ENCODE results near the gene PRR19. TPM values are rescaled to one million over a fixed set of nuclear protein-coding genes. Genes with fewer than 3 reads are reported as not detected.

Gene PRR19
- total and polyA plus RNA-seq, 10 of the 15 experiments (the other 5 are each of a cell fraction or from before 2014, with no cell fraction given): 0.09 to 1.7 (median 0.73) TPM; not detected in 1

GRCh38 chr19:42252365-42253244, 49.3 kb upstream of the PRR19 start:
- POLR2A ChIA-PET: interaction anchor here (1.1 to 1.8 kb wide), 2 partner anchors 10 to 29 kb away, joined by 3 to 13 read pairs; partner anchors contain the start of gene GSK3A
- ATAC-seq (no peak), DNase-seq (ENCODE audit: low read depth, low spot score) (no peak), FAIRE-seq (peak; percentile 66)
- SMC1A ChIA-PET (ENCODE audit: uncharacterized antibody, unreplicated experiment): interaction anchor here (1.3 kb wide), 1 partner anchor 18 kb away, joined by 5 read pairs; no protein-coding TSS in a partner anchor
- TSS peak; percentile 53 for BruUV-seq (replicated peaks)
- peak overlapping the region; percentile 77 for H3K9ac ChIP-seq (ENCODE audit: control insufficient read depth, insufficient read depth, low read length)
- peaks cover 16% of the 10 kb centered on the region for H3K4me1 ChIP-seq (ENCODE audit: control insufficient read depth, insufficient read depth, low read length)
- peak overlapping the region; percentile 99 for H3K4me3 ChIP-seq
- peak overlapping the region; percentile 56 for H2AFZ ChIP-seq (ENCODE audit: control insufficient read depth, low read depth, low read length)
- 13% methylated on average over 27 of the region's 27 CpGs for WGBS (ENCODE audit: insufficient coverage, insufficient replicate concordance, low lambda C conversion rate, missing lambda C conversion rate)
- H3K9me3 ChIP-seq (replicated peaks; ENCODE audit: control insufficient read depth, insufficient read depth, low read length): no peaks in the 10 kb centered on the region
- no peaks in the 10 kb centered on the region for H3K27me3 ChIP-seq (replicated peaks in 1 of 2; ENCODE audit: control insufficient read depth in 2 of 2, insufficient read depth in 2 of 2, low read length in 1 of 2)
- H4K20me1 ChIP-seq (ENCODE audit: control insufficient read depth, insufficient read depth): no peaks in the 10 kb centered on the region
- H3K27ac ChIP-seq (ENCODE audit: control insufficient read depth, insufficient read depth): peak overlapping the region; percentile 55
- in situ Hi-C loops (cut with MboI) (no loop called here), intact Hi-C loops (cut with micrococcal nuclease; ENCODE audit: unreplicated experiment) (no loop called here)
- RAD21 ChIA-PET (ENCODE audit: unreplicated experiment): no interaction called here
- H3K36me3 ChIP-seq (ENCODE audit: control insufficient read depth in 2 of 2, insufficient read depth in 2 of 2, low read length in 1 of 2): peaks cover 0 to 7% of the 10 kb centered on the region in 2 experiments; a peak in 2 of 4 replicates
- CTCF ChIA-PET: interaction anchor here (1.1 to 2.3 kb wide), 3 partner anchors 10 to 46 kb away, joined by 3 to 19 read pairs (median 5); partner anchors contain the start of gene GSK3A
- H3K4me2 ChIP-seq (ENCODE audit: control insufficient read depth, insufficient read depth): peak overlapping the region; percentile 91
- H3K79me2 ChIP-seq (ENCODE audit: control insufficient read depth, insufficient read depth, low read length): peaks cover 43% of the 10 kb centered on the region
- TF ChIP-seq ZSCAN29 (IDR thresholded peaks at IDR 0.05) (no peak), YBX1 (IDR thresholded peaks at IDR 0.05) (no peak), NKRF (conservative IDR thresholded peaks at IDR 0.05) (0 out of 2 replicates have a peak, but pooled peaks have one; percentile 15), SREBF2 (IDR thresholded peaks at IDR 0.05; ENCODE audit: low read length) (no peak), CHD2 (IDR thresholded peaks at IDR 0.05; ENCODE audit: borderline replicate concordance, low read depth, low read length) (no peak), YY1 (IDR thresholded peaks at IDR 0.05; ENCODE audit: low read depth, low read length) (no peak), GATAD2B (conservative IDR thresholded peaks at IDR 0.05; ENCODE audit: low read depth) (0 out of 2 replicates have a peak, but pooled peaks have one; percentile 46), CBFB (IDR thresholded peaks at IDR 0.05; ENCODE audit: low read depth) (no peak), BCLAF1 (IDR thresholded peaks at IDR 0.05) (no peak), STAT1 (conservative IDR thresholded peaks at IDR 0.05) (no peak), MTA3 (IDR thresholded peaks at IDR 0.05; ENCODE audit: borderline replicate concordance, low read length) (no peak), ATF2 (IDR thresholded peaks at IDR 0.05; ENCODE audit: low read length) (no peak)

All from GM12878 (cell line).